H9 (cell line): ENCODE data around the gene CXCL10. TPM values are rescaled to one million over a fixed set of nuclear protein-coding genes. Genes with fewer than 3 reads are reported as not detected.

Experiments
- DNase-seq: peaks from one replicate; pipeline ENCODE4 v3.0.0-alpha.2; 2017
- H2AFZ ChIP-seq: one replicate; pipeline ENCODE4 v1.6.1; 2013; ENCODE audit warnings: mild to moderate bottlenecking, low read length, control low read depth, moderate library complexity
- H2AK5ac ChIP-seq: 2 replicates; pipeline ENCODE4 v1.6.1; 2013; ENCODE audit warnings: low read length, control low read depth, mixed read lengths; ENCODE audit not compliant: insufficient read length
- H2BK120ac ChIP-seq: one replicate; pipeline ENCODE4 v1.6.1; 2013; ENCODE audit warnings: low read depth, mild to moderate bottlenecking, low read length, control low read depth, inconsistent platforms; ENCODE audit not compliant: poor library complexity, severe bottlenecking
- H2BK12ac ChIP-seq: 2 replicates; pipeline ENCODE4 v1.6.1; 2013; ENCODE audit warnings: low read length, control low read depth, mixed read lengths, low read depth; ENCODE audit not compliant: insufficient read length
- H2BK15ac ChIP-seq: 2 replicates; pipeline ENCODE4 v1.6.1; 2013; ENCODE audit warnings: low read depth, low read length, control low read depth
- H2BK20ac ChIP-seq: one replicate; pipeline ENCODE4 v1.6.1; 2013; ENCODE audit warnings: low read depth, mild to moderate bottlenecking, low read length, control low read depth, inconsistent platforms; ENCODE audit not compliant: poor library complexity, severe bottlenecking
- H2BK5ac ChIP-seq: 2 replicates; pipeline ENCODE4 v1.6.1; 2013; ENCODE audit warnings: low read length, control low read depth, mixed read lengths; ENCODE audit not compliant: insufficient read length
- H3K14ac ChIP-seq: 2 replicates; pipeline ENCODE4 v1.6.1; 2013; ENCODE audit warnings: low read length, control low read depth; ENCODE audit not compliant: insufficient read depth
- H3K18ac ChIP-seq: 2 replicates; pipeline ENCODE4 v1.6.1; 2013; ENCODE audit warnings: low read depth, mild to moderate bottlenecking, mixed read lengths, low read length, control low read depth; ENCODE audit not compliant: insufficient read length
- H3K23ac ChIP-seq: 2 replicates; pipeline ENCODE4 v1.6.1; 2013; ENCODE audit warnings: low read length, control low read depth, mixed read lengths, low read depth; ENCODE audit not compliant: insufficient read length
- H3K23me2 ChIP-seq: 2 replicates; pipeline ENCODE4 v1.6.1; 2013; ENCODE audit warnings: low read depth, mild to moderate bottlenecking, mixed read lengths, low read length, control low read depth; ENCODE audit not compliant: insufficient read length, poor library complexity, severe bottlenecking
- H3K27ac ChIP-seq: 2 replicates; pipeline ENCODE4 v1.5.1; 2013; ENCODE audit warnings: low read length, control low read depth, mixed read lengths, low read depth; ENCODE audit not compliant: insufficient read length
- H3K27me3 ChIP-seq: 2 replicates; pipeline ENCODE4 v1.6.1; 2013; ENCODE audit warnings: low read length, control low read depth, inconsistent platforms; ENCODE audit not compliant: insufficient read depth
- H3K4ac ChIP-seq: 2 replicates; pipeline ENCODE4 v1.6.1; 2013; ENCODE audit warnings: low read depth, mild to moderate bottlenecking, control low read depth, inconsistent platforms, low read length, moderate library complexity
- H3K4me1 ChIP-seq: 2 replicates; pipeline ENCODE4 v1.6.1; 2013; ENCODE audit warnings: low read length, control low read depth, inconsistent platforms; ENCODE audit not compliant: insufficient read depth
- H3K4me2 ChIP-seq: 2 replicates; pipeline ENCODE4 v1.6.1; 2013; ENCODE audit warnings: low read length, control low read depth, mixed read lengths; ENCODE audit not compliant: insufficient read length, insufficient read depth
- H3K56ac ChIP-seq: 2 replicates; pipeline ENCODE4 v1.6.1; 2013; ENCODE audit warnings: low read depth, mild to moderate bottlenecking, mixed read lengths, low read length, control low read depth; ENCODE audit not compliant: insufficient read length
- H3K79me1 ChIP-seq: 2 replicates; pipeline ENCODE4 v1.6.1; 2013; ENCODE audit warnings: low read depth, mild to moderate bottlenecking, moderate library complexity, low read length, control low read depth, inconsistent platforms; ENCODE audit not compliant: insufficient read depth, poor library complexity, severe bottlenecking
- H3K79me2 ChIP-seq: 2 replicates; pipeline ENCODE4 v1.6.1; 2013; ENCODE audit warnings: low read length, control low read depth, inconsistent platforms; ENCODE audit not compliant: insufficient read depth
- H3K9ac ChIP-seq: 2 replicates; pipeline ENCODE4 v1.6.1; 2013; ENCODE audit warnings: low read length, control low read depth, mixed read lengths; ENCODE audit not compliant: insufficient read length; ENCODE audit errors: extremely low read depth
- H3K9me3 ChIP-seq: one replicate; pipeline ENCODE4 v1.6.1; 2013; ENCODE audit warnings: low read depth, low read length, inconsistent platforms; ENCODE audit not compliant: control insufficient read depth
- H3T11ph ChIP-seq: one replicate; pipeline ENCODE4 v1.6.1; 2013; ENCODE audit warnings: mild to moderate bottlenecking, low read length, control low read depth, inconsistent platforms
- H4K20me1 ChIP-seq: one replicate; pipeline ENCODE4 v1.6.1; 2013; ENCODE audit not compliant: control insufficient read depth, insufficient read length, insufficient read depth
- H4K5ac ChIP-seq: 2 replicates; pipeline ENCODE4 v1.6.1; 2013; ENCODE audit warnings: low read depth, mild to moderate bottlenecking, mixed read lengths, low read length, control low read depth; ENCODE audit not compliant: insufficient read length
- H4K8ac ChIP-seq: replicated peaks from 2 replicates; pipeline ENCODE4 v1.6.1; 2013; ENCODE audit warnings: low read length, control low read depth, mixed read lengths, low read depth; ENCODE audit not compliant: insufficient read length
- H4K91ac ChIP-seq: 2 replicates; pipeline ENCODE4 v1.6.1; 2013; ENCODE audit warnings: low read depth, mild to moderate bottlenecking, moderate library complexity, mixed read lengths, low read length, control low read depth; ENCODE audit not compliant: insufficient read length
- H3K27ac Mint-ChIP-seq, 3 experiments: 2 replicates in 2 of 3; 3 replicates in 1 of 3; pipeline ENCODE4 v1.8.0; 2020 to 2021; ENCODE audit warnings: mixed read lengths in 3 of 3, mild to moderate bottlenecking in 1 of 3, moderate library complexity in 1 of 3
- H3K27me3 Mint-ChIP-seq: 2 replicates; pipeline ENCODE4 v1.8.0; 2021; ENCODE audit warnings: low read depth, mild to moderate bottlenecking, moderate library complexity, mixed read lengths
- H3K36me3 Mint-ChIP-seq, 3 experiments: 2 replicates in 2 of 3; 3 replicates in 1 of 3; pipeline ENCODE4 v1.8.0; 2020 to 2021; ENCODE audit warnings: low read depth in 3 of 3, mixed read lengths in 3 of 3; ENCODE audit not compliant: insufficient read depth in 1 of 3
- H3K4me1 Mint-ChIP-seq, 2 experiments: 2 replicates each; pipeline ENCODE4 v1.8.0; 2020; ENCODE audit warnings: mixed read lengths in 2 of 2
- H3K4me3 Mint-ChIP-seq, 2 experiments: 2 replicates in 1 of 2; 3 replicates in 1 of 2; pipeline ENCODE4 v1.8.0; 2020 to 2021; ENCODE audit warnings: mild to moderate bottlenecking in 2 of 2, mixed read lengths in 2 of 2, moderate library complexity in 1 of 2
- H3K9me3 Mint-ChIP-seq, 2 experiments: 2 replicates in 1 of 2; 3 replicates in 1 of 2; pipeline ENCODE4 v1.8.0; 2020; ENCODE audit warnings: mild to moderate bottlenecking in 2 of 2, mixed read lengths in 2 of 2, moderate library complexity in 1 of 2
- WGBS: extraction: QIAGEN DNeasy Blood & Tissue Kit; methylation state at CpG from one replicate; pipeline ENCODE4 v1.1.7; 2013; ENCODE audit warnings: missing lambda C conversion rate, low lambda C conversion rate, mixed read lengths; ENCODE audit not compliant: insufficient read length; ENCODE audit errors: extremely low coverage; 5-methylcytosine and 5-hydroxymethylcytosine counted together
- long read RNA-seq: library from polyadenylated mRNA; unstranded; transcript quantifications from one replicate; pipeline ENCODE4 v2.0.0, GENCODE V29; 2020
- total RNA-seq: library from RNA; stranded (reverse); gene quantifications from 2 replicates; pipeline ENCODE4 v1.2.1, GENCODE V29; 2021
- TF ChIP-seq, protein P1 (sequence below): fragments of 200-600 bp; sonication (generic); conservative IDR thresholded peaks from 3 replicates; pipeline ENCODE4 v1.8.0; 2021; ENCODE audit warnings: antibody characterized with exemption, mild to moderate bottlenecking

CXCL10 gene
- not detected in 2 replicates for total RNA-seq
- long read RNA-seq, result 0 reads

DNA sequence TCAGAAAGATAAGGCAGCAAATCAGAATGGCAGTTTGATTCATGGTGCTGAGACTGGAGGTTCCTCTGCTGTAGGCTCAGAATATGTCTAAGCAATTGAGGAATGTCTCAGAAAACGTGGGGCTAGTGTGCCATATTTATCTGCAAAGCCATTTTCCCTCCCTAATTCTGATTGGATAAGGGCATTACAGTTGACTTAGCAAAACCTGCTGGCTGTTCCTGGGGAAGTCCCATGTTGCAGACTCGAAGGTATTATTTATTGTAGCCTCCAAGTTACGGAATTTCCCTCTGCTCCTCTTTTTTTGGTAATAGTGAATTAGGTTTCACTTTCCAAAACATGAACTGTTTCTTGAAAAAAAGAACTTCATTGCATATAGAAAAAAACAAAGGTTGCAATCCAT lies at the start of gene CXCL10:
TSS of gene CXCL10 (minus strand) at position 109 of the 400 bp plus-strand sequence. CDS start at position 43, 66 bp downstream.
- H2BK20ac ChIP-seq, result no peak within 1 kb of the TSS
- H3K4me2 ChIP-seq, result no peak within 1 kb of the TSS
- H4K91ac ChIP-seq, result no peak within 1 kb of the TSS
- no CpG with 5 or more reads among the region's 3 CpGs for WGBS
- H3K56ac ChIP-seq, result no peak within 1 kb of the TSS
- Mint-ChIP-seq H3K4me1 (no peaks in the 10 kb centered on the region), H3K36me3 (no peaks in the 10 kb centered on the region), H3K27ac (no peak within 1 kb of the TSS), H3K4me3 (no peak within 1 kb of the TSS), H3K9me3 (no peaks in the 10 kb centered on the region), H3K27me3 (peaks cover 2% of the 10 kb centered on the region; the same call in 1 of the 2 replicates)
- H3K23me2 ChIP-seq, result no peaks in the 10 kb centered on the region
- H3K9ac ChIP-seq, result no peak within 1 kb of the TSS
- no peak within 1 kb of the TSS for H4K8ac ChIP-seq
- no peak for DNase-seq
- no peaks in the 10 kb centered on the region for H3K27me3 ChIP-seq
- no peak within 1 kb of the TSS for H3K23ac ChIP-seq
- H2AK5ac ChIP-seq, result no peak within 1 kb of the TSS
- no peak within 1 kb of the TSS for H3K18ac ChIP-seq
- no peak within 1 kb of the TSS for H2AFZ ChIP-seq
- no peak within 1 kb of the TSS for H3K4ac ChIP-seq
- no peak within 1 kb of the TSS for H2BK12ac ChIP-seq
- no peaks in the 10 kb centered on the region for H3K9me3 ChIP-seq
- no peak within 1 kb of the TSS for H3T11ph ChIP-seq
- no peak within 1 kb of the TSS for H3K27ac ChIP-seq
- no peak within 1 kb of the TSS for H4K5ac ChIP-seq
- H3K79me2 ChIP-seq, result no peaks in the 10 kb centered on the region
- TF ChIP-seq, protein P1, sequence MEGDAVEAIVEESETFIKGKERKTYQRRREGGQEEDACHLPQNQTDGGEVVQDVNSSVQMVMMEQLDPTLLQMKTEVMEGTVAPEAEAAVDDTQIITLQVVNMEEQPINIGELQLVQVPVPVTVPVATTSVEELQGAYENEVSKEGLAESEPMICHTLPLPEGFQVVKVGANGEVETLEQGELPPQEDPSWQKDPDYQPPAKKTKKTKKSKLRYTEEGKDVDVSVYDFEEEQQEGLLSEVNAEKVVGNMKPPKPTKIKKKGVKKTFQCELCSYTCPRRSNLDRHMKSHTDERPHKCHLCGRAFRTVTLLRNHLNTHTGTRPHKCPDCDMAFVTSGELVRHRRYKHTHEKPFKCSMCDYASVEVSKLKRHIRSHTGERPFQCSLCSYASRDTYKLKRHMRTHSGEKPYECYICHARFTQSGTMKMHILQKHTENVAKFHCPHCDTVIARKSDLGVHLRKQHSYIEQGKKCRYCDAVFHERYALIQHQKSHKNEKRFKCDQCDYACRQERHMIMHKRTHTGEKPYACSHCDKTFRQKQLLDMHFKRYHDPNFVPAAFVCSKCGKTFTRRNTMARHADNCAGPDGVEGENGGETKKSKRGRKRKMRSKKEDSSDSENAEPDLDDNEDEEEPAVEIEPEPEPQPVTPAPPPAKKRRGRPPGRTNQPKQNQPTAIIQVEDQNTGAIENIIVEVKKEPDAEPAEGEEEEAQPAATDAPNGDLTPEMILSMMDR, result no peak
- no peak within 1 kb of the TSS for H3K14ac ChIP-seq
- no peak within 1 kb of the TSS for H2BK15ac ChIP-seq
- no peaks in the 10 kb centered on the region for H3K79me1 ChIP-seq
- peak within 1 kb of the TSS; percentile 36 for H2BK120ac ChIP-seq
- H4K20me1 ChIP-seq, result no peaks in the 10 kb centered on the region
- H3K4me1 ChIP-seq, result no peaks in the 10 kb centered on the region
- H2BK5ac ChIP-seq, result no peak within 1 kb of the TSS
